Tibial nerve (tissue), 4 donors: ENCODE results near the gene ANXA6.

Experiments
- EP300 ChIP-seq, 2 donors: sonication (generic); formaldehyde crosslinking; IDR thresholded peaks; one replicate each; pipeline ENCODE4 v1.6.1; 2017; ENCODE audit warnings: antibody characterized with exemption in 2 of 2, mild to moderate bottlenecking in 1 of 2
- POLR2A ChIP-seq, 2 donors: fragments of 450-650 bp; IDR thresholded peaks; one replicate each; pipeline ENCODE4 v1.6.1; 2017; ENCODE audit warnings: antibody characterized with exemption in 2 of 2, mild to moderate bottlenecking in 2 of 2, moderate library complexity in 2 of 2
- TF ChIP-seq, protein P1 (sequence below), 5 experiments: fragments of 200-600 bp in 3 of 5; fragments of 450-650 bp in 2 of 5; sonication (generic) in 3 of 5; IDR thresholded peaks; one replicate each; pipeline ENCODE4 v1.5.1; 2016 to 2019; ENCODE audit warnings: antibody characterized with exemption in 5 of 5, mild to moderate bottlenecking in 3 of 5, moderate library complexity in 2 of 5

DNA sequence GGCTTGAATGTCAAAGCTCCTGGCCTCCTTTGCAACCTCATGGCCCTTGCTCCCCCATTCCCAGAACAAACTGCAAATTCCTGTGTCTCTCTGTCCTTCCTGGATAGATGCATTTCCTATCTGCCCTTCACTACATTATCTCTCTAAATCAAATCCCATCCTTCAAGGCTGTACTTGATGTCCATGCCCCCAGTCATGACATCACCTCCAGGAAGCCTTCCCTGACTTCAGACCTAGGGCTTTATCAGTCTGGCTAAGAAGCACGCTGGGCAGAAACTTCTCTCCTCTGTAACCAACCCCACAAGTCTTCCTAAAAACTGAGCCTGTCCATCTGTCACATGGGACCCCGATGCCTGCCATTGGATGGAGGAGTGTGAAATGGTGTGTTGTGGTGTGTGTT lies 51.1 kb downstream of the ANXA6 start:
- TF ChIP-seq, protein P1, sequence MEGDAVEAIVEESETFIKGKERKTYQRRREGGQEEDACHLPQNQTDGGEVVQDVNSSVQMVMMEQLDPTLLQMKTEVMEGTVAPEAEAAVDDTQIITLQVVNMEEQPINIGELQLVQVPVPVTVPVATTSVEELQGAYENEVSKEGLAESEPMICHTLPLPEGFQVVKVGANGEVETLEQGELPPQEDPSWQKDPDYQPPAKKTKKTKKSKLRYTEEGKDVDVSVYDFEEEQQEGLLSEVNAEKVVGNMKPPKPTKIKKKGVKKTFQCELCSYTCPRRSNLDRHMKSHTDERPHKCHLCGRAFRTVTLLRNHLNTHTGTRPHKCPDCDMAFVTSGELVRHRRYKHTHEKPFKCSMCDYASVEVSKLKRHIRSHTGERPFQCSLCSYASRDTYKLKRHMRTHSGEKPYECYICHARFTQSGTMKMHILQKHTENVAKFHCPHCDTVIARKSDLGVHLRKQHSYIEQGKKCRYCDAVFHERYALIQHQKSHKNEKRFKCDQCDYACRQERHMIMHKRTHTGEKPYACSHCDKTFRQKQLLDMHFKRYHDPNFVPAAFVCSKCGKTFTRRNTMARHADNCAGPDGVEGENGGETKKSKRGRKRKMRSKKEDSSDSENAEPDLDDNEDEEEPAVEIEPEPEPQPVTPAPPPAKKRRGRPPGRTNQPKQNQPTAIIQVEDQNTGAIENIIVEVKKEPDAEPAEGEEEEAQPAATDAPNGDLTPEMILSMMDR (IDR thresholded peaks at IDR 0.05) = no peak
- no peak for TF ChIP-seq POLR2A (IDR thresholded peaks at IDR 0.05)
- no peak for TF ChIP-seq EP300 (IDR thresholded peaks at IDR 0.05)
